ENCODE data around the gene AGBL1.

DNA sequence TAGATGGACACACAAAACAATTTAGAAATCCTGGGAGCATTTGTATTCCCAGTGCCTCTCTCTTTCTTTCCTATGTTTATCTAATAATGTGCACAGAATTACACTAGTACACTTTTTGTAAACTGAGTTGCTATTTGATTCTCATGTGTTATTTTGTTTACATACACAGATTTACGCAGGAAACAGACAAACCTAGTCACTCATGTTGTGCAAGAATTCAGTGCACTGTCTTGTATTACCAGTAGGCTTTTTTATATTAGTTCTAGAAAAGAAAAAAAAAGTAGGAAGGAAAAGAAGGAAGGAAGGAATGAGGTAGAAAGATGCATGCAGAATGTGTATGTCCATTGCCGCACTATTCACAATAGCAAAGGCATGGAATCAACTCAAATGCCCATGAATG lies 257.4 kb downstream of the AGBL1 start:
- TF ChIP-seq, protein P1, sequence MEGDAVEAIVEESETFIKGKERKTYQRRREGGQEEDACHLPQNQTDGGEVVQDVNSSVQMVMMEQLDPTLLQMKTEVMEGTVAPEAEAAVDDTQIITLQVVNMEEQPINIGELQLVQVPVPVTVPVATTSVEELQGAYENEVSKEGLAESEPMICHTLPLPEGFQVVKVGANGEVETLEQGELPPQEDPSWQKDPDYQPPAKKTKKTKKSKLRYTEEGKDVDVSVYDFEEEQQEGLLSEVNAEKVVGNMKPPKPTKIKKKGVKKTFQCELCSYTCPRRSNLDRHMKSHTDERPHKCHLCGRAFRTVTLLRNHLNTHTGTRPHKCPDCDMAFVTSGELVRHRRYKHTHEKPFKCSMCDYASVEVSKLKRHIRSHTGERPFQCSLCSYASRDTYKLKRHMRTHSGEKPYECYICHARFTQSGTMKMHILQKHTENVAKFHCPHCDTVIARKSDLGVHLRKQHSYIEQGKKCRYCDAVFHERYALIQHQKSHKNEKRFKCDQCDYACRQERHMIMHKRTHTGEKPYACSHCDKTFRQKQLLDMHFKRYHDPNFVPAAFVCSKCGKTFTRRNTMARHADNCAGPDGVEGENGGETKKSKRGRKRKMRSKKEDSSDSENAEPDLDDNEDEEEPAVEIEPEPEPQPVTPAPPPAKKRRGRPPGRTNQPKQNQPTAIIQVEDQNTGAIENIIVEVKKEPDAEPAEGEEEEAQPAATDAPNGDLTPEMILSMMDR (IDR thresholded peaks at IDR 0.05; ENCODE audit: insufficient read depth, low read length, poor library complexity, severe bottlenecking) = no peak
- TF ChIP-seq EZH2phosphoT487 (conservative IDR thresholded peaks at IDR 0.05; ENCODE audit: low read length) = no peak

Measured in SU-DHL-6 (cell line).